CD4-positive, alpha-beta T cell treated with Interferon alpha-2 for 1 hour (primary cell): ENCODE measurements around the gene UNG.

Source experiments
- DNase-seq, 2 donors: peaks; one replicate each; pipeline ENCODE4 v3.0.0-alpha.2; 2020 to 2022

The UNG gene

GRCh38 chr12:109092497-109093021, 4.8 kb upstream of the UNG start:
- DNase-seq, result no peak

DNA sequence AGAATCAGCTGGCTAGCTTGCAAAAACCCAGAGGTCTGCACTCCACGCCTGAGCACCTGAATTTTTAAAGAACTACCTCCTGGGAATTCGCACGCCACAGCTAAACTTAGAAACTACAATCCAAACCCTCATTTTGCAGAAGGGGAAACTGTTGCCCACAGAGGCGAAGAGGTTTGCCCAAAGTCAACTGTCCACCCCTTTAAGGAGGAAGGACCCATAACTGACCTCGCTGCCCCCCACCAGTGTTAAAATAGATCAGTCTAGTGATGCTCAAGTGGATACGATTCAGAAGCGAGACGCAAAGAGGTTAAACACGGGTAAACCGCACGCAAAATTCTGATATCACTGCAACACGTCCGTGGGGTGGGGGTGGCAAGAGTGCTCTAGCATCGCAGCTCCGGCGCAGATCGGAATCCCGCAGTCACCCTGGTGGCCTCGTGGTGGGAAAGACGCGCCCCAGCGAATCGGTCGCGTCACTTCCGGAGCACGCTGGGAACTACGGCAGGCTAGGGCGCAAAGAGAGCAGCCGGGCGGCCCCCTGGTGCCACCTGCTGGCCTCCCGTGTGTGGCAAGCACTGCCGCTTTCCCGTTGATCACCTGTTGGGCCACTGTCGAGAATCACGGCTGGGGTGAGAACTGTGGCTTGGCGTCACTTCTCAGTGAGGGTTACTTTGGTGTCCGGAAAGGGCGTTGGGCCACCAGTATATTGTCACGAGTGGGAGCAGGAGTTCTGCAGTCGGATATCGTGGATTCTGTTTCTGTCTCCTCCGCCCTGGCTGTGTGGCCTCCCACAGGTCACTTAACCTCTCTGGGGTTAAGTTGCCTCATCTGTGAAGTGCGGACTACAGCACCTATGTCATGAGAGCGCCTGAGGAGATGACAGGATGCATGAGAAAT, 4.1 kb upstream of the UNG start, which contains the start of gene ALKBH2:
TSS of gene ALKBH2 (minus strand) at position 451 of the 897 bp plus-strand sequence. CDS start 686 bp downstream, outside the sequence.
- peak; percentile 95 to 97 for DNase-seq

- DNase-seq, result no peak
These were observed 310 bp upstream of the UNG start for GRCh38 chr12:109097140-109097434.

DNA sequence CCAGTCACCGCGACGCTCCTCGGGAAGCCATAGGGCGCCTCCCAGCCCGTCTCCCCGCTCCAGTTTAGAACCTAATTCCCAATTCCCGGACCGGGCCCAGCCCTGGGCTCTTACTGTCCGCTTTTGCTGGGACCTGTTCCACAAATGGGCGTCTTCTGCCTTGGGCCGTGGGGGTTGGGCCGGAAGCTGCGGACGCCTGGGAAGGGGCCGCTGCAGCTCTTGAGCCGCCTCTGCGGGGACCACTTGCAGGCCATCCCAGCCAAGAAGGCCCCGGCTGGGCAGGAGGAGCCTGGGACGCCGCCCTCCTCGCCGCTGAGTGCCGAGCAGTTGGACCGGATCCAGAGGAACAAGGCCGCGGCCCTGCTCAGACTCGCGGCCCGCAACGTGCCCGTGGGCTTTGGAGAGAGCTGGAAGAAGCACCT, 797 bp downstream of the UNG start:
- no peak for DNase-seq

DNA sequence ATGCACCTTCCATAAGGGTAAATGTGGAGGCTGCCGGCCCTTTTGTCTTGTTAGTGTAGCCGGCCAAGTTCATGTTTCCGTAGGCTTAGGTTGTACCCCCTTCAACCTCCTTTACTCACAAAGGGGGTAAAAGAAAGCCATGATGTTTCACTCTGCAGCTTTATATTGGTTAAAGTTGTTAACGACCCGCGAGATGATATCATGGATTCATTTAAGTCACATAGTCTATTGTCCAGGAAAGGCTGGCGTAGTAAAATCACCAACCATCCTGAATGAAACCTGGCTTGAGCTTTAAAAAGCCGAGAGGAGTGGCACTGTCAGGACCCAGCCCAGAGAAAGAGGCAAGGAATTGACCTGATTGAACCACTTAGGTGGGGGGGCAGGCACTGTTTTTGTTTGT, 1.3 kb downstream of the UNG start:
- DNase-seq, result no peak

DNA sequence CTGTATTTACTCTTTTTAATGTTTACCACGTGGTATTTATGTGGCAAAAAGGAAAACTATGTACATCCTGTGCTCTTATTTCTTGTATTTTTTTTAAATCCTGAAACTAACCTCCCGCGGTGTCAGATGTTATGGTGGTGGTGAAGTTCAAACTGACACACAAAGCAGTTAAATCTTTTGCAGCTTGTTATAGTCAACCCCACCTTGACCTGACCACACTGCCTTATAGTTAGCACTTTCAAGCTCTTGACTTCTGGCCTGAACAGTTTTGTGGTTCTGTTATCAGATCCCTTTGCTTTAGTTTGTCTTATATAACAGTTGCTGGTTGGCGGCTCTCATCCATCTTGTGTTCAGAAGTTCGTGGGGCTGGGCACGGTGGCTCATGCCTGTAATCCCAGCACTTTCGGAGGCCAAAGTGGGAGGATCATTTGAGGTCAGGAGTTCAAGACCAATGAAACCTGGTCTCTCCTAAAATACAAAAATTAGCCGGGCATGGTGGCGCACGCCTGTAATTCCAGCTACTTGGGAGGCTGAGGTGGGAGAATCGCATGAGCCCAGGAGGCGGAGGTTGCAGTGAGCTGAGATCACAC, 2.1 kb downstream of the UNG start:
- peak in 1 of 2 donors; percentile 48 for DNase-seq

GRCh38 chr12:109100741-109101140, 3.3 kb downstream of the UNG start:
- DNase-seq, result no peak

- no peak for DNase-seq
These were observed 5.1 kb downstream of the UNG start for GRCh38 chr12:109102491-109102890.

DNA sequence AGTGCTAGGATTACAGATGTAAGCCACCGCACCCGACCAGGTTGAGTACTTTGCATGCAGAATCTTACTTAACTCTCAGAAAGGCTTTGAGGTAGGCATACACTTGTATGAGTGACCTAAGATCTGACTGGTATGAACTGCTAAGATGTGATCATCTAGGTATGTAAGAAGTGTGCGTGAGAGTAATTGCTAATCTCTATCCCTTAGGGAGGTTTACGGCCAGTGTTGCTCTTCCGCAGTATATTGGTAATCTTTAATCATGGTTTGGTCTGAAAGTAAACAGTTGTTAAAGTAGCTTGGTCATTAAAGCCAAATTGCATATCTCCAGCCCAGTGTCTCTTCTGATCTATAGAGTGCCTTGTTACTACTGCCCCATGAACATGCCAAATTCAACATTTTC, 7.8 kb downstream of the UNG start:
- no peak for DNase-seq

DNA sequence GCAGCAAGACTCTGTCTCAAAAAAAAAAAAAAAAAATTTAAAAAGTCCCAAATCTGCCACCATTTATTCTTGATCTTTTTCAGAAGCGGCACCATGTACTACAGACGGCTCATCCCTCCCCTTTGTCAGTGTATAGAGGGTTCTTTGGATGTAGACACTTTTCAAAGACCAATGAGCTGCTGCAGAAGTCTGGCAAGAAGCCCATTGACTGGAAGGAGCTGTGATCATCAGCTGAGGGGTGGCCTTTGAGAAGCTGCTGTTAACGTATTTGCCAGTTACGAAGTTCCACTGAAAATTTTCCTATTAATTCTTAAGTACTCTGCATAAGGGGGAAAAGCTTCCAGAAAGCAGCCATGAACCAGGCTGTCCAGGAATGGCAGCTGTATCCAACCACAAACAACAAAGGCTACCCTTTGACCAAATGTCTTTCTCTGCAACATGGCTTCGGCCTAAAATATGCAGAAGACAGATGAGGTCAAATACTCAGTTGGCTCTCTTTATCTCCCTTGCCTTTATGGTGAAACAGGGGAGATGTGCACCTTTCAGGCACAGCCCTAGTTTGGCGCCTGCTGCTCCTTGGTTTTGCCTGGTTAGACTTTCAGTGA, 12.5 kb downstream of the UNG start:
- DNase-seq, result no peak

GRCh38 chr12:109110988-109111495, 13.6 kb downstream of the UNG start:
- peak; percentile 55 to 64 for DNase-seq

DNA sequence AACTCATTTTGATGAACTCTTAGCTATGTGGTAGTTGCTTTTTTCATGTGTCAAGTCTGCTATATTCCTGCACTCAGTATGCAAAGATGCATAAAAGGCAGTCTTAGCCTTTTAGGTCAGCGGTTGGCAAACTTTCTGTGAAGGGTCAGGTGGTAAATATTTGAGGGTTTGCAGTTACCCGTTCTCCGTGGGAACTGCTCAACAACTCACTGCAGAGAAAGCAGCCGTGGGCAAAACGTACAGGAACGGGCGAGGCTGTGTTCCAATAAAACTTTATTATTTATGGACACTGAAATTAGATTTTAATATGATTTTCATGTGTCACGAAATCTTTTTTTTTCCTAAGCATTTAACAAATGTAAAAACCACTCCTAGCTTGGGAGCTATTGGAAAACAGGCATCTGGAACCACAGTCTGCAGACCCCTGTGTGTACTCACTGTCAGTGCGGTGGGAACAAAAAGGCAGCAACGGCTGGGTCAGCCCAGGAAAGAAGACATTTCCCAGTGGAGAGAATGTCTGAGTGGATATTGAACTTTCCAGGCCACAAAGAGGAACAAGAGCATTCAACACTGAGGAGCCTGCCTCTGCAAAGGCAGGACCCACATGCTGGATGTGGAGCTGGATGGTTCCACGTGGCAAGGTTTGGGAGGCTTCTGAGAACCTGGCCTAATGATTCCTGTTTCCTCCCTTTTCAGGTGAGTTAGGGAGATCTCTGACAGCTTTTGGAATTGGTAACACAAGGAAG, 15.5 kb downstream of the UNG start:
- no peak for DNase-seq

DNA sequence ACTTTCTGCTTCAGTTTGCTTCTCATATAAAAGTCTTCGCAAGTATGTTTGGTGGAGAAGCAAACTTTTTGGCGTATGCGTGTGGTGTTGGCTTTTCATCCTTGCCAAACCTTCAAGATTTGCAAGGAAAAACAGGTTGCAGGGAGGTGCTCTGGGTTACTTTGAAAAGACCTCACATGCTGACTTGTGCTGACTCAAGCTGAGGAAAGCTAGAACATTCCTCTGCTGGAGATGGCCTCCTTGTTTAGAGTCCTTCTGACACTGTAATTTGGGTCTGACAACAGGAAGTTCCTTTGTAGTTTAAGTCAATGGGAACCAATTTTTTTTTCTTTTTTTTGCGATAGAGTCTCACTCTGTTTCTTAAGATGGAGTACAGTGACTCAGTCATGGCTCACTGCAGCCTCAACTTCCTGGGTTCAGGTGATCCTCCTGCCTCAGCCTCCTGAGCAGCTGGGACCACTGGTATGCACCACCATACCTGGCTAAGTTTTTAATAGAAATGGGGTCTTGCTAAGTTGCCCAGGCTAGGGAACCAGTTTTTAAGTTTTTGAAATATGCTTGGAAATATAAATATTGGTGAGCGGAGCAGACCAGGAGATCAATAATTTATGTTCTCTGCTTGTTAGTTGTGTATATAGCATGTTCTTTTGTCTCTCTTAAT, 16.4 kb downstream of the UNG start:
- DNase-seq, result no peak

DNA sequence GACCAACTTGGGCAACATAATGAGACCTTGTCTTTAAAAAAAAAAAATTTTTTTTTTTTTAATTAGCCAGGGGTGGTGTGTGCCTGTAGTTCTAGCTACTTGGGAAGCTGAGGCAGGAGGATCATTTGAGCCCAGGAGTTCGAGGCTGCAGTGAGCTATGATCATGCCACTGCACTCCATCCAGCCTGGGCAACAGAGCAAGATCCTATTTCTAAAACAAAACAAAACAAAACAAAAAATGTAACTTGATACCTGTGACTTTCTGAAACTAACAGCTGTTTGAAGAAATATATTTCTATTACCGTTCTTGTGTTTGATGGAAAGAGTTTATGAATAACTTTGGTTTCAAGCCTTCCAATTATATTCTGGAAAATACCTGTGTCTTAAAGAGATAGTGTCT, 17.2 kb downstream of the UNG start:
- DNase-seq, result no peak

- no peak for DNase-seq
These were observed 18.0 kb downstream of the UNG start for GRCh38 chr12:109115404-109115757.

GRCh38 chr12:109115758-109116610, 18.6 kb downstream of the UNG start, which contains the start of gene ACACB:
Gene ACACB (plus strand): TSS chr12:109116587. CDS start chr12:109139406, 22,819 bp downstream.
- DNase-seq, result no peak

GRCh38 chr12:109116611-109116949, 19.2 kb downstream of the UNG start:
- no peak for DNase-seq

DNA sequence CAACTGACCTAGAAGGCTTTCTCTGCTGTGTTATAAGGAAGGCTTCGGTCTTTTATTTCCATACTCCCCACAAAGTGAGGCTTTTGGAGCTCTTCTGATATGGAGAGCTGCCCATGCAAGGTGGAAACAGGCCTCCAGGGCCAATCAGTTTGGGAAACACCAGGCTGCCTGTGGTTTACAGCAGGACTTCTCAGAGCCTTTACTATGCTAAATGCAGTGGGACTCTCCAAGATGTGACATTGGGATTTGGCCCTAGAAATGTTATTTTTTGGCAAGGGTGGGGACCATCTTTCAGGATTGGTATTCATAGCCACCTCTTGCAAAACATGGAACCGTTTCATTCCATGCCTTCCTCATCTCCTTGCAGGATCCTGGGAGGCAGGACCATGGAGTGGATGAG, 22.7 kb downstream of the UNG start:
- DNase-seq, result no peak

DNA sequence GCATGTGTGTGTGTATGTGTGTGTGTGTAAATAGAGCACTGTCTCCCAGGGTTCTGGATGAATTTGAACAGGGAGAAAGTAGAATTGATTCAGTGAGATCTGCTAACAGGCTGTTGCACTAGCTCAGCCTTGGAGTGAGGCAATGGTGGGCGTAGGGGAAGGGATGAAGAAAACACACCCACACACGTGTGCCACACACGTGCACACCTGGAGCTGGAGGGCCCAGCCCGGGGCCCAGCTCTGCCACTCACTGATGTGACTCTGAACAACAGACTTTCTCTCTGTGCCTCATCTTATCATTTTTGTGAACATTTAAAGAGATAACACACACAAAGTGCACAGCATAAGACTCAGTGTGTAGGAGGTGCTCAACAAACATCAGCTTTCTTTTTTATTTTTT, 23.2 kb downstream of the UNG start:
- no peak for DNase-seq

DNA sequence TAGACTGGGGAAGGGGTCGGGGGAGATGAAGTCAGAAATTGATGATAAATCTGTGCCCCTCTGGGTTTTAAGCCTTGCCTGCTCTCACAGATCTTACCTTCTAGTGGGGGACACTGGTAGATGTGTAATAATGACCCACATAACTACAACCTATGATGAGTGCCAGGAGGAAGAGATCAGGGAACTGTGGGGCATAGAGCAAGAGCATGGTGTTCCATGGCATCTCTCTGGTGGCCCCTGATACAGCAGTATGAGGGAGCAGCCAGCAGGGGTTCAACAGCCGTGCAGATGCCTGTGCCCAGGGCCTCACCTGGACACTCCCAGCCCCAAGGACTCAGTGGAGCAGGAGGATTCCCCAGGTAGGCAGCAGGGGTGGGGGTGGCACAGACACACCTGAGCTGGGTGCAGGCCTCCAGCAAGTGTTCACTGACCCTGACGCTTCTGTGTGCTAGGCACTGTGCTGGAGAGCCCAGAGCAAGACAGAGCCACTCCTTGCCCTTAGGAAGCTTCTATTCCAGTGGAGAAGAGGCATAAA, 24.0 kb downstream of the UNG start:
- no peak for DNase-seq
